Measurements from ENCODE around the gene SFTPB.
"Not testable (repeated sequence)": the region's sequence is repeated elsewhere in the genome, so short reads cannot be mapped to it uniquely, and the experiment has no call there.

Gene SFTPB

DNA sequence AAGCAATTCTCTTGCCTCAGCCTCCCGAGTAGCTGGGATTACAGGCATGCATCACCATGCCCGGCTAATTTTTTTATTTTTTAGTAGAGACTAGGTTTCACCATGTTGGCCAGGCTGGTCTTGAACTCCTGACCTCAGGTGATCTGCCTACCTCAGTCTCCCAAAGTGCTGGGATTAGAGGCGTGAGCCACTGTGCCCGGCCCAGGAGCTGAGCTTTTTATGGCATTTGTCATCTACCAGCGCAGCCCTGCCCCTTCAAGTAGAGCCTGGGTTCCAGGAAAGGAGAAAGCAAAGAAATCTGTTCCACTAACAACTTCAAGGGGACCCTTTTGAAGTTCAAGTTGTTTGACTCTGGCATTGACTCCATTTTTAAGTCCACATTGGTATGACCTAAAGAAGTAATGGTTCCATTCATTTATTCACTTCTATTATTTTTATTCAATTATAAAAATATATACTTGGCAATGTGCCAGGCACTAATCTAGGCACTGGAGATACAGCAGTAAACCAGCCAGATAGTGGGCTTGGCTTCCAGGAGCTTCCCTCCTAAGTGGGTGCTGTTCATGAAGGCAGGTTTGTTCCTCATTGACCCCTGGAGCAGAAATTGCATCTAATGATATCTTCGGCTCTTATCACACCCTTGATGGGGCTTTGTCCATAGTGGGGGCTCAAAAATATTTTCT is 8.0 kb upstream of the SFTPB start:
- DNase-seq (ENCODE audit: low read depth): no peak

DNA sequence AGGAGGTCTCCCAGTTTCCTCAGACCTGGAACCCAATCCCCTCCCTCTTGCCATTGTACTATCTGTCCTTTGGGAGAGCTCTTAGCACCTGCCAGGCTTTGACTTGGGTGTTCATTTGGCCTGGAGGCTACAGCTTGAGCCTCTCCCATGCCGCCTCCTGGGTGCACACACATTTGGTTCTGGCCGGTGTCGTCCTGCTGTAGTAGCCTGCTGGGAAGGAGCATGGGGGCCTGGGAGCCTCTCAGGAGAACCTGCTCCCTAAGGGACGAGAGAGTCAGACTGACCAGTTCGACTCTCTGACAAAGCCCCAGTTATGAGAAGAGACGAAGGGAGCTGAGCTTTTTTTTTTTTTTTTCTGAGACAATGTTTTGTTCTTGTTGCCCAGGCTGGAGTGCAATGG is 7.4 kb upstream of the SFTPB start:
- DNase-seq (ENCODE audit: low read depth): no peak

DNA sequence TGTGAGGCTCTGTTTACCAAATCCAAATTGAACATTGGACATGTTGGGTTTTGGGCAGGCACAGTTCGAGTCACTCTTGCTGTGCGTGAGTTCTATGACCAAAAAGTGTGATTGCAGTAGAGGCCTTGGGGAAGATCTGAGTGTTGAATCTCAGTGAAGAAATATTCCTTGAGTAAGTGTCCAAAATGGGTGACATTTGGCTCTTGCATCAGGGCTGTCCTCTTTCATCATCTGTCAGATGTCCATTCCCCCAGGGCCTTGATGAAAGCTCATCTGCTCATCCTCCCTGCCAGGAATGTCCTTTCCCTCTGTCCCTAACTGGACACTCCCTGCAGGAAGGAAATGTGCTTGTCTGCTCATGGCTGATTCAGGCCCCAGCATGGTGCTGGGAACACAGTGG is 6.4 kb upstream of the SFTPB start:
- no peak for DNase-seq (ENCODE audit: low read depth)

DNA sequence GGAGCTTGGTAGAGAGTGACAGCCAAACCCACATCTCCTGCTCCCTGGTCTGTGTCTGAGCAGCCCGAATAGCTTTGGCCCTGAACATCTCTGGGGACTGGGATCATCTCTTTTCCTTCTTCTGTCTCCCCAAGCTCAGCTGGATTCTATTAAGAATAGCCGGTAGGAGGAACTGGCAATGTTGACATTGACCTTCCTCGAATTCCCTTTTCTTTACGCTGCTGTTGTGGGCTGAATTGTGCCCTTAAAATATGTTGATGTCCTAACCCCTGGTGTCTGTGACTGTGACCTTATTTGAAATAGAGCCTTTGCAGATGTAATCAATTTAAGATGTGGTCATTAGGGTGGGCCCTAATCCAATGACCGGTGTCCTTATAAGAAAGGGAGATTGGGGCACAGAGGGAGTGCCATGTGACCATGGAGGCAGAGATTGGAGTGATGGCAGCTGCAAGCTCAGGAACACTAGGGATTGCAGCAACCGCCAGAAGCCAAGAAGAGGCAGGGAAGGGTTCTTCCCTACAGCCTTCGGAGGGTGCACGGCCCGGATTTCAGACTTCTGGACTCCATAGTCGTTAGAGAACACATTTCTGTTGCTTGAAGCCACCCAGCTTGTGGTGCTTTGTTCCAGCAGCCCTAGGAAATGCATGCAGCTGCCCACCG is 5.8 kb upstream of the SFTPB start:
- no peak for DNase-seq (ENCODE audit: low read depth)

DNA sequence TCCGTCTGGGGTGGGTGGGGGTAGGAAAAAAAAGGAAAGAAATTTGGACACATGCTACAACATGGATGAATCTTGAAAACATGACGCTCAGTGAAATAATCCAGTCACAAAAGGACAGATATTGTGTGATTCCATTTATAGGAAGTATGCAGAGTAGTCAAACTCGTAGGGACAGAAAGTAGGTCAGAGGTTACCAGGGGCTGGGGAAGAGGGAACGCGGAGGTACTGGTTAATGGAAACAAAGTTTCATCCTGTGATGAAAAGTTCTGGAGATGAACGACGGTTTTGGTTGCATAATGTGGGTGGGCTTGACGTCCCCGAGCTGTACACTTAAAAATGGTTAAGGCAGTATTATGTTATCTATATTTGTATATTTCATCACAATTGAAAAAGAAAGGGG is 4.5 kb upstream of the SFTPB start:
- no peak for DNase-seq (ENCODE audit: low read depth)

DNA sequence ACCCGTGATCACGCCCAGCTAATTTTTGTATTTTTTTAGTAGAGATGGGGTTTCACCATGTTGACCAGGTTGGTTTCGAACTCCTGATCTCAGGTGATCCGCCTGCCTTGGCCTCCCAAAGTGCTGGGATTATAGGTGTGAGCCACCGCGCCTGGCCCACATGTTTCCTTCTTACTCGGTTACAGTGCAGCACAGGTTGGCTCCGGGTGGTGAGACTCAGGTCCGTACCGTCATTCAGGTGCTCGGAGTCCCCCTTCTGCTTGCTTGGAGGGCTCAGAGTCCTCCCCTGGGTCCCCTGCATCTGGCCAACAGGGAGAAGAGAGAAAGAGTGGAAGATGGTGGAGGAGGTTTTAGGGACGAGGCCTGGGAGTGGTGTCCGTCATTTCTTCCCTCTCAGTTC is 2.4 kb upstream of the SFTPB start:
- DNase-seq (ENCODE audit: low read depth): not testable (repeated sequence)

DNA sequence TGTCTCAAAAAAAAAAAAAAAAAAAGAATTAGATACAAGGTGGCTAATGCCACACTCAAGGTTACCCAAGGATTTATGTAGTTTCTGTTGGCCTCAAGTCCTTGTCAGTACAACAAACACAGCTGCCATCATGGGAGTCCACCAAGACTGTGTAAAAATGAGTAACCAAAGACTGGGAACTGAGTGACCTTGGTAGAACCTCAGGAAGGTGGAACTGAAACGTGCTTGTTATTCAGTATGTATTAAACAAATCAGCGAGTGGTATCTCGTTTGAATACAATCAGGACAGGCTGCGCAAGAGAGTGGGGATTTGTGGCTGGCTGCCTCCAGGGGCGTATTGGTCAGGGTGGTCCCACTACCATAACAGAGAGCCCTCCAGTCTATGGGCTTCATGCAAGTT is 1.6 kb upstream of the SFTPB start:
- no peak for DNase-seq (ENCODE audit: low read depth)

DNA sequence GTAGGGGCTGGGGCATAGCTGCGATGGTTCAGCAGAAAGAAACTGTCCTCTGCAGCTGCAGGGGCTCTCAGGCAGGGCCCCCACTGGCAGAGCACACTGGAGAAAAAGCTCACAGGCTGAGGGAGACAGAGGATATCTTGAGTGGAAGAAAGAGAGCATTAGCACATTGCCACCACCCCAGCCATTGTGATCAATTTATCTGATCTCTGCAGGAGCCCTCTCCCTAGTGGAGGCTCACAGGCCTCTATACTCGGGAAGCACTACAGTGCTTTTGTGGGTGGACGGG is 801 bp upstream of the SFTPB start:
- DNase-seq (ENCODE audit: low read depth): no peak

DNA sequence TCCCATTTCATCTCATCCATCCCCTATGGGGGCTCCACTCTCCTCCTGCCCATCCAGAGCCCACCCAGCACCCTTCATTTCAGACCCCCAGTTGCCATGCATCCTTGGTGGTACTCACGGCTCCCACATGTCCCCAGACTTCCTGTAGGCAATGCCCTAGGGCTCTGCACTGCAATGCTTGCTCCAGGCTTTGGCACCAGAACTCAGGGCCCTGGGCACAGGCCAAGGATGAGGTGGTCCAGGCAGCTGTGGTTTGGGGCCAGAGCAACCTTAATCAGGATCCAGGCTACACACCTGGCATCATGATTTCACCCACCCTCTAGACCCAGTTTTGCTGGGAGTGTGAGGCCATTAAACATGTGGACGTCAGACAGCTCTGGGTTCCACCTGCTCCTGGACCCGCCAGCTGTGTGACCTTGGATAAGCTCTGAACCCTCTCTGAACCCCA is 414 bp downstream of the SFTPB start:
- DNase-seq (ENCODE audit: low read depth): no peak

DNA sequence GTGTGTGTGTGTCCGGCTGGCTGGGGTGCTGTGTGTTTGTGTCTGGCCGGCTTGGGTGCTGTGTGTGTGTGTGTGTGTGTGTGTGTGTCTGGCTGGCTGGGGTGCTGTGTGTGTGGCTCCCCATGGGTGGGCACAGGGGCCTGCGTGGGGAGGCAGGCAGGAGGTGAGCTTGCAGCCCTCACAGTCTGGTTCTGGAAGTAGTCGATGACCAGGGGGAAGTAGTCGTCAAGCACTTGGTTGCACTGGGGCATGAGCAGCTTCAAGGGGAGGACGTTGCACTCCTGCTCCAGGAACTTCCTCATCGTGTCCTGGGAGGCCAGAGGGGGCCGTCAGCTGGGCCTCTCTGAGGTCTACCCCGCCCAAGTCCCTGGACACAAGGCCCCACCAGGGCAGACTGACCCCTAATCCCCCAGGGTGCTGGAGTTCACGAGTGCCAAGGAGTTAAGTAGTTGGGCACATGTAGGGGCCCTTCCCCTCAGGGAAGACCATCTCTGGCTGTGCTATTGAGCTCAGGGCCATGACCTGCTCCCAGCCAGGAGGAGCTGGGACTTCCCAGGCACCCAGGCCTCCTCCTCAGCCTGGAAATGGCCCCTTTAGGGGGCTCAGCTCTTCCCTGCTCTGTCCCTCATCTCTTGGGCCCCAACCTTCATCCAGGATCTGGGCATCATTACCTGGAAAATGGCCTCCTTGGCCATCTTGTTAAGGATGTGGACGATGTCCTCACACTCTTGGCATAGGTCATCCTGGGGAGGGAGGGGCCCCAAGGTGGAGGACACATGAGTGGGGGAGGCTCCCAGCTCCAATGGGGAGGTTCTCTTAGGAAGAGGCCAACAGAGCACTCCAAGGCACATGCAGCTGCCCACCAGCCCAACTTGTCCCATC is 1.3 kb downstream of the SFTPB start:
- DNase-seq (ENCODE audit: low read depth): no peak

DNA sequence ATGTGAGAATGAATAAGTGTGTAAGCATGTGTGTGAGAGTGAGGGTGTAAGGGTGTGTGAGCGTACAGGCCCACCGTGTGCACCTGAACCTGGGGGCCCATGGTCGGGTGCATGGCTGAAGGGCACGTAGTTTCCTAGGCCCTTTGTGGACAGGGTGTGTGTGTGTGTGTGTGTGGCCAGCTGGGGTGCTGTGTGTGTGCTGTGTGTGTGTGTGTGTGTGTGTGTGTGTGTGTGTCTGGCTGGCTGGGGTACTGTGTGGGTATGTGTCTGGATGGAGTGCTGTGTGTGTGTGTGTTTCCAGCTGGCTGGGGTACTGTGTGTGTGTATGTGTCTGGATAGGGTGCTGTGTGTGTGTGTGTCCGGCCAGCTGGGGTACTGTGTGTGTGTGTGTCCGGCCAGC is 2.0 kb downstream of the SFTPB start:
- DNase-seq (ENCODE audit: low read depth): no peak

DNA sequence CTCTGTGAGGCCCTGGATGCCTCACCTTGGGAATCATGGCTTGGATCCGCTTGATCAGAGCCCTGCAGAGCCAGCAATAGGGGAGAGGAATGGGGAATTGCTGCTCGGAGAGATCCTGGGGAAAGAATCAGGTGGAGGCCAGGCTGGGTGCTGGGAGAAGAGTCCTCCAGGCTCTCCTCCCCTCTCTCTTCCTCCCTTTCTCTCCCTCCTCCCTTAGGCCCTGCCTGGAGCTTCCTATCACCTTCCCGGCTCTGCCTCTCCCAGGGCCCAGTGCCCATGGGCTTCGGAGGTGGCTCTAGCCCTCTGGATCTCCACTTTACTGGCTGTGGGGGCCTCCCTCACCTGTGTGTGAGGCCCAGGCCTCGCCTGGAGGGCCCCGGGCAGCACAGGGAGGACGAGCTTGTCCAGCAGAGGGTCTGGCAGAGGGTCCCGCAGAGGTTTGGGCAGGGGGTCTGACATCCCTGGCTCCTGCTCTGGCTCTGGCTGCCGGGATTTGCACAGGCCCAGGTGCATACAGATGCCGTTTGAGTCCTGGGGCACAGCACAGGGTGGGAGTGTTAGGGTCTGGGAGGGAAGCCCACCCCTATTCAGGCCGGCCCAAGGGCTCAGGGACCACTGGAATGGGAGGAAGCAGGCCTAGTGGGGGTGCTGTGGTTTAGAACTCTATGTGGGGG is 2.6 kb downstream of the SFTPB start:
- no peak for DNase-seq (ENCODE audit: low read depth)

DNA sequence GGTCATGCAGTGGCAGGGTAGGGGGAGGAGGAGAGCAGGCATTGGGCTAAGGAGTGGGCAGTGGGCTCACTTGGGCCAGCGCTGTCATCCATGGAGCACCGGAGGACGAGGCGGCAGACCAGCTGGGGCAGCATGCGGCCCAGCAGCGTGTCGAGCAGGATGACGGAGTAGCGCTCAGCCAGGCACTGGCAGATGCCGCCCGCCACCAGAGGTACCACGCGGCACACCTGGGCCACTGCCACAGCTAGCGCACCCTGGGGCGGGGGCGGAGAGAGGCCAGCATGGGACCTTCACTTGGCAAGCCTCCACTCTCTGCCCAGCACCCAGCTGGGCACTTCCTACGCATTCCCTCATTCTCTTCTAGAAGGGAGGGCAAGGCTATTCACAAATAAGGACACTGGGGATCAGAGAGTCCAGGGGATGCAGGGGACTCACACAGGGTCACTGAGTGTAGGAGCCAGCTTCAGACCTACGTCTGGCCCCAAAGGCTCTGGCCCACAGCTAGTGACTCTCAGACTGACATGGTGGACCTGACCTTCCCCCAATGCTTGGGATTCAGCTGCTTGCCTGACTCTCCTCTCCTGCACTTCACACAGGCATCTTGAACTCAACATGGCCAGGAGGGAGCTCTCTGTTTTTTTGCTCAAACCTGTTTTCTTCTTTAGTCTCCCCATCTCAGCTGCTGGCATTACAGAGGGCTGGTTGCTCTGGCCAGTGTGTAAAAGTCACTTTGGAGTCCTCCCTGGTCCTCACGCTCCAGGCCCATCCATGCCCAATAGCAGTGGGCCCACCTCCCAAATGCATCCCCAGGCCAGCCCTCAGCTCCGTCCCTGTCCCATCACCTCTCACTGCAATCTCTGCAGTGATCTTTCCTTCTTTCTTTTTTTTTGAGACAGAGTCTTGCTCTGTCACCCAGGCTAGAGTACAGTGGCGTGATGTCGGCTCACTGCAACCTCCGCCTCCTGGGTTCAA is 4.1 kb downstream of the SFTPB start:
- no peak for DNase-seq (ENCODE audit: low read depth)

DNA sequence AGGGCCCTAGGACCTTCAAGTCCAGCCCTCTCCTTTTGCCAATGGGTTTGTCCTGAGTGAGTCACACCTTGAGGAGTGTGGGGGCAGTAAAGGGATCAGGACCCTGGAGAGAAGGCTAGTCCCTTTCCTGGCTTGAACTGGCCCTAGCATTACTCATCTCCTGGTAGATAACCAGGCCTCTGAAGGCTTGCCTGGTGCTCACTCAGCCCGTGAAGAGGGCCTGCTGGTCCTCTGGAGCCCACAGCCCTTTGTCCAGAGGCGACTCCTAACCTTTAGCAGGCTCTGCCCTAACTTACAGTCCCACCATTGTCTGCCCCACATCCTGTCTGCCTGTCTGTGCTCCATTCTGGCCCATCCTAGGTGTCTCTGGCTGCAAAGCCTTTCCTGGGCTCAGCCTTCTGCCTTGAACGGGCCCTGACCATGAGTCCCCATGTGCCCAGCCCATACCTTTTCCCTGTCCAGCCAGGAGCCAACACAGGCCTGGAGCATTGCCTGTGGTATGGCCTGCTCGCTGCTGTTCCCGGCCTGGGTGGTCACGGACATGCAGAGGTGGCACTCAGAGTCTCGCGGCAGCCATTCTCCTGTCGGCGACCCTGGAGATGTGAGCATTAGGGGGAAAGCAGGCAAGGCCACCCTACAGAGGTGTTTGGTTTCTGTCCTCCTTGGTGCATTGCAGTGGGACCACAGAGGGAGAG is 5.0 kb downstream of the SFTPB start:
- DNase-seq (ENCODE audit: low read depth): no peak

DNA sequence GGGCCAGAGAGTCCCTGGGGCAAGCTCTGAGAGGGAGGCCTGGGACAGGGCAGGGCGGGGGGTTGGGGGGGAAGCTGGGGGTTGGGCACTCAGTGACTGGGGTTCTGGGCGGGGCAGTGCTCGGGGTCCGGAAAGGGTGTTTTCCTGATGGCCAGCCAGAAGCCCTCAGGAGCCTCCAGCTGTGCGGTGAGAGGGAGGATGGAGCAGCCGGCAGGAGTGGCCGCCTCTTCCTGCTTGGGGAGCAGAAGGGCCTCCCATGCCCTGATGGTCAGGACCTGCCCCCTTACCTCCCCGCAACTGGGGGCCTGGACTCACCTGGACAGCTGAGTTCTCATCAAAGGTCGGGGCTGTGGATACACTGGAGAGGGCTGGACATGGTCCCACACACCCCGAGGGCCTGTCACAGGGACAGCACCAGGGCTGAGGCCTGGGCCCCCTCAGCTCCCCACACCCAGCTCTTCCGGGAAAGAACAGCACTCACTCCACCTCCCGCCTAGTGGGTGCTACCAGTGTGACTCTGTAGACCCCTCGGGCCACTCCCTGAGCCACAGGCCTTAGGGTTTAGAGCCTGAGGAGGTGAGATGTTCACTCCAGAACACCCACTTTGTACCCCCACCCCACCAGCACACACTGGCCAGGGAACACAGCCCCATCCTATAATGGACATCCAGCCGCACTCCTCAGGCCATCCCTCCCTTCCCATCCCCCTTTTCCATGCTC is 6.7 kb downstream of the SFTPB start:
- no peak for DNase-seq (ENCODE audit: low read depth)

DNA sequence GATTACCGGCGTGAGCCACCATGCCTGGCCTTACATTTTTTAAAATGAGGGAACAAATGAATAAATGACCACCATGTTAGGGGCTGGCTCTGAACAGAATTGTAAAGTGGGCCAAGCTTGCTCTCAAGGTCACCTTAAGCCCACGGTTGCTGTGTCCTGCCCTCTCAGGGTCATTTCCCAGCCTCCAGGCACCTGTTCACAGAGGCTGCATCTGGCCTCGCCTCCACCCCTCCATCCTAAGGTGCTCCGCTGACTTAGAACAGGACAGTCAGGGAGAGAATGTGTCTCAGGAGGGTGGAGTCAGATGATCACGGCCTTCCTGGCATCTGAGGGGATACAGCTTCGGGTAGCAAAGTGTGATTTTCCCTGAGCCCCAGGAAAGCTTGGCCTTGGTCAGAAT is 7.3 kb downstream of the SFTPB start:
- no peak for DNase-seq (ENCODE audit: low read depth)

DNA sequence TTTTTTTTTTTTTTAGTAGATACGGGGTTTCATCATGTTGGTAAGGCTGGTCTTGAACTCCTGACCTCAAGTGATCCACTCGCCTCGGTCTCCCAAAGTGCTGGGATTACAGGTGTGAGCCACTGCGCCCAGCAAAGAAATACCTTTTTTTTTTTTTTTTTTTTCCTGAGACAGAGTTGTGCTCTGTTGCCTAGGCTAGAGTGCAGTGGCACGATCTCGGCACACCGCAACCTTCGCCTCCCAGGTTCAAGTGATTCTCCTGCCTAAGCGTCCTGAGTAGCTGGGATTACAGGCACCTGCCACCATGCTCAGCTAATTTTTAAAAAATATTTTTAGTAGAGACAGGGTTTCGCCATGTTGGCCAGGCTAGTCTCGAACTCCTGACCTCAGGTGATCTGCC is 7.7 kb downstream of the SFTPB start:
- not testable (repeated sequence) for DNase-seq (ENCODE audit: low read depth)

DNA sequence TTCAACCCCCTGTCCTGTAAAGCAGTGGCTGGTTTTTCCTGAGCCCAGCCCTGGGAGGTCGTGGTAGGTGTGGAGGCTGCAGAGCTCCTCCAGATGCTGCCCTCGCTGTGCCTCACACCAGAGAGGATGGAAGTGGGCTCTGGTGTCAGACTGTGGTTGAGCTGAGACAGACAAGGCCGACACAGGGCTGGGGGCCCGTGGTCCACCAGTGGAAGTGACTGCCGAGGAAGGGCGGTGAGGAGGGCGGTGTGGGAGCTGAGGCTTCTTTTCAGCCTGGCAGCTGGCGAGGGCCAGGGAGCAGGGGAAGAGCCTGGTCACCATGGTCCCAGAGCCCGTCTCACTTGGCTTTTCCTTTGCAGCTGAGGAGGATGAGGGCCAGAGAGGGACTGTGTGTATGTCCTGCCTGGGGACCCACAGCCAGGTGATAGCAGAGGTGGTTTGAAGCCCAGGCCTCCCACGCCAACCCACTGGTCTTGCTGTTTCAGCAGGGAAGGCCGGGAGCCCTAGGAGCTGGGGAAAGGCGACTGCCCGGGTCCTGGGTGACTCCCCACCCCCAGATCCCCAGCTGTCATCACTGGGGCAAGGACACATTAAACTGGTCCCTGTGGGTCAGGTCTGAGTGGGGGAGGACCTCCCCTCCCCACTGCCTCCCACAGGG is 8.5 kb downstream of the SFTPB start:
- no peak for DNase-seq (ENCODE audit: low read depth)

DNA sequence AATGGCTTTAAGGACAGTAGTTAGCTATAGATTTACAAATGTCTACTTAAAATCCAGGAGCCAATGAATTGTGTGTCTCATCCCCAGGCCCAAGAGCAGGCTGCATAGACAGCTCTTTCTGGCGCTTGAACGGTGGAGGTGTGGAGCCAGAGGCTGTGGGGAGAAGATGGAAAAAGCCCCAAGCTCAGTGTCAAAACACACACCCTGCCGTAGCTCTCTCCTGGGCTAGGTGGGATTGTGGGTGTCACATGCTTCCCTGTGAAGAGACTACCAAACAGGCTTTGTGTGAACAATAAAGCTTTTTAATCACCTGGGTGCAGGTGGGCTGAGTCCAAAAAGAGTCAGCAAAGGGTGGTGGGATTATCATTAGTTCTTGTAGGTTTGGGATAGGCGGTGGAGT is 10.6 kb downstream of the SFTPB start:
- DNase-seq (ENCODE audit: low read depth): not testable (repeated sequence)

DNA sequence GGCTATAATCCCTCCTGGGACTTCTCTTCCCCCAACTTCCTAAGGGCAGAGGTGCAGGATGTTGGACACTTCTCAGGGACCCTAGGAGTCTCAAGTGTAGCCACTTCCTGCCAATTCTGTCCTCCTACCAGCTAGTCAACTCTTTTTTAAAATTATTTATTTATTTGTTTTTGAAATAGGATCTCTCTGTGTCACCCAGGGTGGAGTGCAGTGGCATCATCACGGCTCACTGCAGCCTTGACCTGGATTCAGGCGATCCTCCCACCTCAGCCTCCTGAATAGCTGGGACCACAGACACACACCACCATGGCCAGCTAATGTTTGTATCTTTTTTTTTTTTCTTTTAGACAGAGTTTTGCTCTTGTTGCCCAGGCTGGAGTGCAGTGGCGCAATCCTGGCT is 11.5 kb downstream of the SFTPB start:
- DNase-seq (ENCODE audit: low read depth): no peak
